ENCODE results near the gene TOB1.
"Not testable (repeated sequence)": the region's sequence is repeated elsewhere in the genome, so short reads cannot be mapped to it uniquely, and the experiment has no call there.

TOB1 gene

GRCh38 chr17:50898369-50899004, 32.3 kb upstream of the TOB1 start:
- DNase-seq (ENCODE audit: low read depth in 2 of 2): no peak

- not testable (repeated sequence) for DNase-seq (ENCODE audit: low read depth in 2 of 2)
Measured at GRCh38 chr17:50894513-50894912, 28.4 kb upstream of the TOB1 start.

GRCh38 chr17:50893183-50893993, 27.2 kb upstream of the TOB1 start:
- DNase-seq (ENCODE audit: low read depth in 2 of 2): no peak

GRCh38 chr17:50892101-50892776, 26.1 kb upstream of the TOB1 start:
- no peak for DNase-seq (ENCODE audit: low read depth in 2 of 2)

GRCh38 chr17:50891577-50891989, 25.4 kb upstream of the TOB1 start:
- DNase-seq (ENCODE audit: low read depth in 2 of 2): no peak

- no peak for DNase-seq (ENCODE audit: low read depth in 2 of 2)
Measured at GRCh38 chr17:50890675-50891516, 24.7 kb upstream of the TOB1 start.

- DNase-seq (ENCODE audit: low read depth in 2 of 2): no peak
Measured at GRCh38 chr17:50889528-50890118, 23.5 kb upstream of the TOB1 start.

GRCh38 chr17:50887705-50888245, 21.6 kb upstream of the TOB1 start:
- no peak for DNase-seq (ENCODE audit: low read depth in 2 of 2)

- no peak for DNase-seq (ENCODE audit: low read depth in 2 of 2)
Measured at GRCh38 chr17:50884439-50885311, 18.5 kb upstream of the TOB1 start.

GRCh38 chr17:50883850-50884438, 17.8 kb upstream of the TOB1 start:
- no peak for DNase-seq (ENCODE audit: low read depth in 2 of 2)

- DNase-seq (ENCODE audit: low read depth in 2 of 2): no peak
Measured at GRCh38 chr17:50882851-50883250, 16.7 kb upstream of the TOB1 start.

GRCh38 chr17:50881182-50881581, 15.0 kb upstream of the TOB1 start:
- no peak for DNase-seq (ENCODE audit: low read depth in 2 of 2)

GRCh38 chr17:50879086-50879485, 12.9 kb upstream of the TOB1 start:
- DNase-seq (ENCODE audit: low read depth in 2 of 2): no peak

- DNase-seq (ENCODE audit: low read depth in 2 of 2): no peak
Measured at GRCh38 chr17:50877838-50878237, 11.7 kb upstream of the TOB1 start.

- DNase-seq (ENCODE audit: low read depth in 2 of 2): not testable (repeated sequence)
Measured at GRCh38 chr17:50877042-50877441, 10.9 kb upstream of the TOB1 start.

- no peak for DNase-seq (ENCODE audit: low read depth in 2 of 2)
Measured at GRCh38 chr17:50875074-50875473, 8.9 kb upstream of the TOB1 start.

- DNase-seq (ENCODE audit: low read depth in 2 of 2): no peak
Measured at GRCh38 chr17:50872710-50873424, 6.7 kb upstream of the TOB1 start.

GRCh38 chr17:50871898-50872297, 5.7 kb upstream of the TOB1 start:
- DNase-seq (ENCODE audit: low read depth in 2 of 2): no peak

- no peak for DNase-seq (ENCODE audit: low read depth in 2 of 2)
Measured at GRCh38 chr17:50871364-50871763, 5.2 kb upstream of the TOB1 start.
